Activated T-helper 9 cell treated with anti-CD3 and anti-CD28 coated beads, Interleukin-2, amount 50 U/mL, for 16 hours (primary cell): Measurements from ENCODE around the gene RGPD8.

Source experiments
- DNase-seq: peaks from one replicate; pipeline ENCODE4 v3.0.0-alpha.2; 2020; ENCODE audit warnings: low read depth

RGPD8 gene

DNA sequence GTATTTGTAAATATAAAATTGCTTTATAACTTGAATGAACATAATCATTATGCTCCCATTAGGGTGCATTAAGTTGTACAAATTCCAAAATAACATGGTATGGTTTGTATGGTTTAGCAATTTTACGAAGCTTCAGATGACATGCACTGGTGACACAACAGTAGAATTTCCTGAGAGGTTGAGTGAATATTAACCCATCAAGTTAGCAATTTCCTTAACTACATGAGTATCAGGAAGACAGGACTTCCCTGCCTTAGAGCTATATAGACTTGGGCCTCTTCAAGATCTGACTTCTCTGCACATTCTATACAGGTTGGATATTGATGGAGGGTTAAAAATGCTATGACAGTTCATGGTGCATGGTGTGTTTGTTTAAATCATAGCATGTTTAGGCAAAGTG lies 97.8 kb downstream of the RGPD8 start:
- no peak for DNase-seq

GRCh38 chr2:112332123-112332696 lies 101.2 kb downstream of the RGPD8 start:
- DNase-seq, result no peak

GRCh38 chr2:112322919-112323318 lies 110.5 kb downstream of the RGPD8 start:
- no peak for DNase-seq

GRCh38 chr2:112321375-112322320 lies 111.8 kb downstream of the RGPD8 start:
- no peak for DNase-seq
